T-helper 17 cell (primary cell): ENCODE measurements around the gene LHPP. TPM values are rescaled to one million over a fixed set of nuclear protein-coding genes. Genes with fewer than 3 reads are reported as not detected.

ENCODE experiments used
- ATAC-seq: fragments of 150-1000 bp; cut with Tn5 transposase; 2 replicates; pipeline ENCODE4 v1.10.0; 2021; ENCODE audit warnings: mild to moderate bottlenecking, moderate library complexity
- DNase-seq, 3 donors: peaks; one replicate each; pipeline versions ENCODE4 v3.0.0 to v3.0.0-alpha.2; 2020 to 2021
- H3K9me3 ChIP-seq: one replicate; pipeline ENCODE4 v1.7.0; 2013; ENCODE audit warnings: low read length, mild to moderate bottlenecking; ENCODE audit not compliant: control insufficient read depth, poor library complexity, severe bottlenecking
- H3K27ac Mint-ChIP-seq: one replicate; pipeline ENCODE4 v1.8.0; 2022; ENCODE audit warnings: mild to moderate bottlenecking, moderate library complexity, mixed read lengths
- H3K27me3 Mint-ChIP-seq: one replicate; pipeline ENCODE4 v1.8.0; 2022; ENCODE audit warnings: mixed read lengths
- H3K36me3 Mint-ChIP-seq: one replicate; pipeline ENCODE4 v1.8.0; 2022; ENCODE audit warnings: low read depth, mixed read lengths
- H3K4me1 Mint-ChIP-seq: one replicate; pipeline ENCODE4 v1.8.0; 2022; ENCODE audit warnings: mild to moderate bottlenecking, mixed read lengths
- H3K4me3 Mint-ChIP-seq: one replicate; pipeline ENCODE4 v1.8.0; 2022; ENCODE audit warnings: mild to moderate bottlenecking, moderate library complexity, mixed read lengths
- total RNA-seq, 4 donors: library from RNA in 2 of 4; stranded (reverse) in 2 of 4; gene quantifications; one replicate each; pipeline ENCODE4 v1.2.3 and lab custom pipeline; 2022 to 2026

The LHPP gene
- total RNA-seq, 2 donors from 2014 or later, result 19.9 to 21.1 TPM

- ATAC-seq (no peak), DNase-seq (no peak)
- no peak overlapping the region for H3K27ac Mint-ChIP-seq
- no peaks in the 10 kb centered on the region for H3K36me3 Mint-ChIP-seq
- H3K4me3 Mint-ChIP-seq, result no peak overlapping the region
- no peaks in the 10 kb centered on the region for H3K27me3 Mint-ChIP-seq
- peaks cover 12% of the 10 kb centered on the region for H3K4me1 Mint-ChIP-seq
- no peaks in the 10 kb centered on the region for H3K9me3 ChIP-seq
These were observed 136.2 kb downstream of the LHPP start for GRCh38 chr10:124597846-124598165.

- no peak for DNase-seq
- H3K9me3 ChIP-seq, result no peaks in the 10 kb centered on the region
- H3K27ac Mint-ChIP-seq, result no peak overlapping the region
- H3K4me3 Mint-ChIP-seq, result no peak overlapping the region
- H3K27me3 Mint-ChIP-seq, result no peaks in the 10 kb centered on the region
- peaks cover 12% of the 10 kb centered on the region for H3K4me1 Mint-ChIP-seq
- H3K36me3 Mint-ChIP-seq, result no peaks in the 10 kb centered on the region
- ATAC-seq, result no peak
These were observed 136.6 kb downstream of the LHPP start for GRCh38 chr10:124598196-124598595.

GRCh38 chr10:124598773-124599587 is 137.4 kb downstream of the LHPP start:
- Mint-ChIP-seq H3K27me3 (no peaks in the 10 kb centered on the region), H3K4me3 (no peak overlapping the region), H3K36me3 (no peaks in the 10 kb centered on the region), H3K27ac (no peak overlapping the region), H3K4me1 (peaks cover 10% of the 10 kb centered on the region)
- no peak for ATAC-seq
- no peaks in the 10 kb centered on the region for H3K9me3 ChIP-seq
- DNase-seq, result no peak

- ATAC-seq (no peak), DNase-seq (no peak)
- Mint-ChIP-seq H3K27me3 (no peaks in the 10 kb centered on the region), H3K27ac (no peak overlapping the region), H3K4me3 (no peak overlapping the region), H3K36me3 (no peaks in the 10 kb centered on the region), H3K4me1 (peaks cover 10% of the 10 kb centered on the region)
- no peaks in the 10 kb centered on the region for H3K9me3 ChIP-seq
These were observed 138.0 kb downstream of the LHPP start for GRCh38 chr10:124599588-124600050.

- Mint-ChIP-seq H3K36me3 (no peaks in the 10 kb centered on the region), H3K4me3 (no peak overlapping the region), H3K27me3 (no peaks in the 10 kb centered on the region), H3K4me1 (peaks cover 12% of the 10 kb centered on the region), H3K27ac (peak overlapping the region; percentile 8)
- ATAC-seq (no peak), DNase-seq (no peak)
- H3K9me3 ChIP-seq, result no peaks in the 10 kb centered on the region
These were observed 138.6 kb downstream of the LHPP start for GRCh38 chr10:124600051-124600880.

GRCh38 chr10:124601016-124601415 is 139.4 kb downstream of the LHPP start:
- no peaks in the 10 kb centered on the region for H3K27me3 Mint-ChIP-seq
- peaks cover 12% of the 10 kb centered on the region for H3K4me1 Mint-ChIP-seq
- ATAC-seq (peak; percentile 24), DNase-seq (no peak)
- H3K27ac Mint-ChIP-seq, result peak overlapping the region; percentile 8
- H3K4me3 Mint-ChIP-seq, result no peak overlapping the region
- no peaks in the 10 kb centered on the region for H3K9me3 ChIP-seq
- no peaks in the 10 kb centered on the region for H3K36me3 Mint-ChIP-seq

- Mint-ChIP-seq H3K27me3 (no peaks in the 10 kb centered on the region), H3K4me1 (peaks cover 12% of the 10 kb centered on the region), H3K27ac (peak overlapping the region; percentile 14), H3K36me3 (no peaks in the 10 kb centered on the region), H3K4me3 (no peak overlapping the region)
- DNase-seq, result no peak
- no peaks in the 10 kb centered on the region for H3K9me3 ChIP-seq
- ATAC-seq, result peak; percentile 74
These were observed 140.0 kb downstream of the LHPP start for GRCh38 chr10:124601431-124602120.

GRCh38 chr10:124602121-124602561 is 140.5 kb downstream of the LHPP start:
- Mint-ChIP-seq H3K27me3 (no peaks in the 10 kb centered on the region), H3K4me1 (peaks cover 14% of the 10 kb centered on the region), H3K36me3 (no peaks in the 10 kb centered on the region), H3K4me3 (no peak overlapping the region), H3K27ac (peak overlapping the region; percentile 14)
- ATAC-seq (no peak), DNase-seq (no peak)
- H3K9me3 ChIP-seq, result no peaks in the 10 kb centered on the region

GRCh38 chr10:124602646-124603365 is 141.2 kb downstream of the LHPP start:
- DNase-seq (no peak), ATAC-seq (no peak)
- no peaks in the 10 kb centered on the region for H3K36me3 Mint-ChIP-seq
- H3K4me1 Mint-ChIP-seq, result peaks cover 14% of the 10 kb centered on the region
- H3K27ac Mint-ChIP-seq, result no peak overlapping the region
- no peaks in the 10 kb centered on the region for H3K27me3 Mint-ChIP-seq
- H3K9me3 ChIP-seq, result no peaks in the 10 kb centered on the region
- no peak overlapping the region for H3K4me3 Mint-ChIP-seq

GRCh38 chr10:124603376-124604213 is 142.0 kb downstream of the LHPP start:
- no peak for DNase-seq
- Mint-ChIP-seq H3K4me3 (no peak overlapping the region), H3K27me3 (no peaks in the 10 kb centered on the region), H3K4me1 (peaks cover 12% of the 10 kb centered on the region), H3K36me3 (no peaks in the 10 kb centered on the region), H3K27ac (no peak overlapping the region)
- no peaks in the 10 kb centered on the region for H3K9me3 ChIP-seq
- ATAC-seq, result no peak

GRCh38 chr10:124604214-124605000 is 142.8 kb downstream of the LHPP start:
- ATAC-seq, result no peak
- no peak for DNase-seq
- Mint-ChIP-seq H3K36me3 (no peaks in the 10 kb centered on the region), H3K4me1 (peaks cover 12% of the 10 kb centered on the region), H3K27me3 (no peaks in the 10 kb centered on the region), H3K27ac (peak overlapping the region; percentile 43), H3K4me3 (no peak overlapping the region)
- no peaks in the 10 kb centered on the region for H3K9me3 ChIP-seq
